GM18517 (cell line): ENCODE data around the gene FARS2.

Source experiments
- ATAC-seq: cut with Tn5 transposase; IDR thresholded peaks from one replicate; pipeline ENCODE4 v1.9.1; 2021; ENCODE audit warnings: mild to moderate bottlenecking, moderate library complexity; ENCODE audit not compliant: unreplicated experiment

Gene FARS2

DNA sequence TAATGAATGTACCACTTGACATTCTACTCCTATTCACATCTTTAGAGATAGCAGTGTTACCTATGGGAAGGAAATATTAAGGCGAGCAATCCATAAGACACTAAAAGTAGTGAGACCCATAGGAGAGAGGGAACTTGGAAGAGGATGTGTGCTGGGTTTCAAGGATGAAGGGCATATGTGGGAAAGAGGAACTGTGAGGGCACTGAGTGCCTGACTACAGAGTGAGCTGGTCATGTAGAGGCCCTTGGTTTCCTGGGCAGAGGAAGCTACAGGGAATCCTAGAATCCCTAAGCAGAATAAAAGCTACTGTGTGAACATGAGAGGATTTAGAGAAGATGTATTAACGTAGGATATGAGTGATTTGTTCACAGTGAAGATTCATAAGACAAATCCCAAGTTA lies 262.8 kb downstream of the FARS2 start:
- no peak for ATAC-seq

GRCh38 chr6:5525209-5525608 lies 263.9 kb downstream of the FARS2 start:
- ATAC-seq = no peak

DNA sequence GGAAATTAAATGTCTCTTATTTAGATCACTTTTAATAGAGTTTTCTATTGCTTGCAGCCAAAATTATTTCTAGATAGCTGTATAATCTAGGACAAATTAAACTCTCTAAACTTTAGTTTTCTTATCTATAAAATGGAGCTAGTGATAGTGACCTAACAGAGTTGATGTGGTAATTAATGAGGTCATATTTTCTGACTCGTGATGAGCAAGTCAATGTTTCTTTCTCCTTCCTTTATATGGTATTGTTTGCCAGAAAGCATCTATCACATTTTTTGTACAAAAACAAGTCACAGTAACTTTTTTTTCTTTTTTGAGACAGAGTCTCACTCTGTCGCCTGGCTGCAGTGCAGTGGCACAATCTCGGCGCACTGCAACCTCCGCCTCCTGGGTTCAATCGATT lies 267.7 kb downstream of the FARS2 start:
- no peak for ATAC-seq

DNA sequence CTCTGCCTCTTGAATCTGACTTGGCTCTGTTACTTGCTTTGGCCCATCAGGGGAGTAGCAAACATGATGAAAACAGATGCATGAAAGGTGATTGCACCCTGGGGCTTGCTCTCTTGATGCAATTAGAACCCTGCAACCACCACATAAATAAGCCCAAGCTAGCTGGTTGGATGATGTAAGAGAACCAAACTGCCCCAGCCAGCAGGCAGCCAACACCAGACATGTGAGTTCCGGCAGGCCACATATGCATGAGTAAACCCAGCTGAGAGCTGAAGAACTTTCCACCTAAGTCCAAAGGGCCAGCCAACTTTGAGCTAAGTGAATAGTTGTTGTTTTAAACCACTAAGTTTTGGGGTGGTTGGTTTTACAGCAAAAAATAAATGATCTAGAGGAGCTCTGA lies 268.4 kb downstream of the FARS2 start:
- ATAC-seq = no peak

DNA sequence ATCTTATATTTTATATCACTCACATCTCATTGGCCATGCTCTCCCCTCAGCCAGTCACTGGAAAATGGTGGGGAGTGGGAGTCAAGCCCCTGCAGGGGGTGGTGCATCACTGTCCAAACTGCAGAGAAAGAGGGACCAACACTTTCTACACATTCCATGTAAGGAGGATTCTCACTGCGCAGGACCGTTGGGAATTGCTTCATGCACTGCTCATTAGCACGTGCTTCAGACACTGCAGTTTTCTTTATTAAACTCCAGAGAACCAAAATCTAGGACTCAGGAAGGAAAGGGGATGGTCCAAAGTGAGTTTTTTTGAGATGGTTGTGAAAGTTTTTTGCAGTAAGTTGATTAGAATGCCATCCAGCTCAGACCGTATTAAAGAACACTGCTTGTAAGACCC lies 269.8 kb downstream of the FARS2 start:
- no peak for ATAC-seq

GRCh38 chr6:5531853-5532375 lies 270.6 kb downstream of the FARS2 start:
- ATAC-seq = no peak

- no peak for ATAC-seq
Observed at GRCh38 chr6:5532941-5533340, 271.6 kb downstream of the FARS2 start.

- no peak for ATAC-seq
Observed at GRCh38 chr6:5534643-5535042, 273.3 kb downstream of the FARS2 start.

DNA sequence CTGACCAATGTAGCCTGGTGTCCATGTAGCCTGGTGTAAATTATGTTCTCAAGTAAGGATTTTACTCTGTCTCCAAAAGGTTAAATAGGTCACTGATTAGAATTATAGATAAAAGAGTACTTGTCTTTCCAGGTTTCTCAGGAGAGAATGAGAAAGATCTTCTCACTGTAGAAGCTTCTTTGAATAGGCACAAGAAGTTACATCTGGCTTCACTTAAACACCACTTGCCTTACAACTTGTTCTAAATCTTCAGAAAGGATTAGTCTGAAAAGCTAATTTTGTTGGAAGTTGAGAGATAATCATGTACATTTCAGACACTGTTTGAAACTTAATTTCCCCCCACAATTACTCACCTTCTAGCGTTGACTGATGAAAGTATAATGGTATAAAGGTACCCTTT lies 275.3 kb downstream of the FARS2 start:
- ATAC-seq = no peak

- no peak for ATAC-seq
Observed at GRCh38 chr6:5537132-5537531, 275.8 kb downstream of the FARS2 start.

GRCh38 chr6:5537967-5538366 lies 276.7 kb downstream of the FARS2 start:
- ATAC-seq = no peak

DNA sequence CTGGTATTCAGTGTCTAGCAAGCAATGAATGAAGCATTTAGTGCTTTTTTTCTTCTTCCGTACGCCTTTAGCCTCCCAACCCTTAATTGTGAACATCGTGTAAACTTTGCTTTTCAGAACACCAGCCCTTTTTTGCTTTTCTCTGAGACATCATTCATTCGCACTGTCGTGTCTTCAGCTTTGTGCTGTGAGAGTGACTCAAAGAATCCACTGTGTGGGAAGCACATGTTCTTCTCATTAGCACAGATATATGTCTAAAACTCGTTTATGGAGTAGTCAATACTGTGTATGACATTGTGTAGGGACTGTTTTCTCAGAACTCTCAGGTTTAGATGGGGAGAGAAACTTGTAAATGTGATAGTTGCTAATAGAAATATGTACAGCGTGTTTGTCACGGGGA lies 279.1 kb downstream of the FARS2 start:
- no peak for ATAC-seq

GRCh38 chr6:5541025-5541424 lies 279.7 kb downstream of the FARS2 start:
- no peak for ATAC-seq

- no peak for ATAC-seq
Observed at GRCh38 chr6:5541751-5542432, 280.6 kb downstream of the FARS2 start.

- no peak for ATAC-seq
Observed at GRCh38 chr6:5547556-5547955, 286.2 kb downstream of the FARS2 start.

GRCh38 chr6:5550631-5551030 lies 289.3 kb downstream of the FARS2 start:
- no peak for ATAC-seq

GRCh38 chr6:5552243-5552642 lies 290.9 kb downstream of the FARS2 start:
- no peak for ATAC-seq

DNA sequence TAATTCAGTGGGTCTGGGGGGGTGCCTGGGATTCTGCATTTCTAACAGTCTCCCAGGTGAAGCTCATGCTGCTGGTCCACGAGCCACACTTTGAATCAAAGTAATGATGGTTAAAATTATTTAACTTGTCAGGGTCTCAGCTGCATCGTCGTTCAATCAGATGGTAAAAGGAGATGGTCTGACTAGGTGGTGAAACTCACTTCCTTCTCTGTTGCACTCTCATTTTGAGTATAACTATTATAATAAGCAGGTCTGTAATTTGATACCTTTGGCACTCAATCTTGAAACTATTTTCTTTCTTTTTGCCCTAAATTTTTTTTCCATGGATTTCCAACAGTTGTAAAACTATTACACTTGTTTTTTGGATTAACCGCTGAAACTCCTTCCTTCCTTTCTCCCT lies 292.5 kb downstream of the FARS2 start:
- ATAC-seq = no peak

GRCh38 chr6:5554226-5554625 lies 292.9 kb downstream of the FARS2 start:
- no peak for ATAC-seq

GRCh38 chr6:5556011-5556410 lies 294.7 kb downstream of the FARS2 start:
- ATAC-seq = no peak

DNA sequence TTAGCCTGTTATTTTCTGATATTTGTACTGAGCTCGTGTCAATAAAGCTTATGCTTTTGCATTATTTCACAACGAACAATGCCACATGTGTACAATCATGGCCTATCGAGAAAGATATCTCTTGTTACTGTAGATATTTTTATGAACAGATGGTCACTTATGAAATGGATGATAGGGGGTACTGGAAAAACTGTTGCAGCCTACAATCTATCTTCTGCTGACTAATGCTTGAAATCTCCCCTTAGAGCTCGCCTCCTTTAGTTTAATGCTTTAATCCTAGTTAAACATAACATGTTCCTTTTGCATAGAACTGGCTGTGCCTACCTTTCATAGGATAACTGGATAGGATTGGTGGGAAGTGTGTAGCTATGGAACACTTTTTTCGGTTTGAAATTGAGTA lies 296.2 kb downstream of the FARS2 start:
- ATAC-seq = no peak

GRCh38 chr6:5559651-5560050 lies 298.3 kb downstream of the FARS2 start:
- ATAC-seq = no peak

GRCh38 chr6:5562277-5562676 lies 301.0 kb downstream of the FARS2 start:
- no peak for ATAC-seq
